ENCODE data around the gene CD109. TPM values are rescaled to one million over a fixed set of nuclear protein-coding genes. Genes with fewer than 3 reads are reported as not detected.
A peak's percentile ranks its signal among the peaks of the same experiment; 100 is the strongest.

The CD109 gene
- total RNA-seq, 3 donors from 2014 or later = 1.7 to 9.1 (median 4.4) TPM

DNA sequence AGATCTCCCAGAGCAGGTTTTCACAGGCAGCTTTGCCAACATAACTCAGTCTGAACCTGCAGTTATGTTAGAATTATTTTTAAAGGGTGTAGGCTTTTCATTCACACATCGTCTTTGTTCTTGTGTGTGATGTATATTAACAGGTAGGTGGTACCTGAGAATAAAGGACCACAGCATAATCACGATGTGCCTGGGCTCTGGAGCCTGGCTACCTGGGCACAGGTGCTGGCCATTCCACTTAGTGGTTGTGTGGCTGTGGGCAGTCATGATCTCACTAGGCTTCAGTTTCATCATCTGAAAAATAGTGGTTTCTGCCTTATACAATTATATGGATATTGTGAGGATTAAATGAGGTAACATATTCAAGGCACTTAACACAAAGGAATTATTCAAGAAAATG, 6.4 kb downstream of the CD109 start:
- TF ChIP-seq, protein P1, sequence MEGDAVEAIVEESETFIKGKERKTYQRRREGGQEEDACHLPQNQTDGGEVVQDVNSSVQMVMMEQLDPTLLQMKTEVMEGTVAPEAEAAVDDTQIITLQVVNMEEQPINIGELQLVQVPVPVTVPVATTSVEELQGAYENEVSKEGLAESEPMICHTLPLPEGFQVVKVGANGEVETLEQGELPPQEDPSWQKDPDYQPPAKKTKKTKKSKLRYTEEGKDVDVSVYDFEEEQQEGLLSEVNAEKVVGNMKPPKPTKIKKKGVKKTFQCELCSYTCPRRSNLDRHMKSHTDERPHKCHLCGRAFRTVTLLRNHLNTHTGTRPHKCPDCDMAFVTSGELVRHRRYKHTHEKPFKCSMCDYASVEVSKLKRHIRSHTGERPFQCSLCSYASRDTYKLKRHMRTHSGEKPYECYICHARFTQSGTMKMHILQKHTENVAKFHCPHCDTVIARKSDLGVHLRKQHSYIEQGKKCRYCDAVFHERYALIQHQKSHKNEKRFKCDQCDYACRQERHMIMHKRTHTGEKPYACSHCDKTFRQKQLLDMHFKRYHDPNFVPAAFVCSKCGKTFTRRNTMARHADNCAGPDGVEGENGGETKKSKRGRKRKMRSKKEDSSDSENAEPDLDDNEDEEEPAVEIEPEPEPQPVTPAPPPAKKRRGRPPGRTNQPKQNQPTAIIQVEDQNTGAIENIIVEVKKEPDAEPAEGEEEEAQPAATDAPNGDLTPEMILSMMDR (IDR thresholded peaks at IDR 0.05) = no peak
- Histone ChIP-seq H3K36me3 (ENCODE audit: low read depth) (no peaks in the 10 kb centered on the region), H3K9me3 (no peaks in the 10 kb centered on the region), H3K4me1 (ENCODE audit: low read depth) (no peaks in the 10 kb centered on the region), H3K4me3 (no peak overlapping the region)
- ATAC-seq (no peak), DNase-seq (no peak)
- intact Hi-C loops (cut with DNase I, micrococcal nuclease) = no loop called here

DNA sequence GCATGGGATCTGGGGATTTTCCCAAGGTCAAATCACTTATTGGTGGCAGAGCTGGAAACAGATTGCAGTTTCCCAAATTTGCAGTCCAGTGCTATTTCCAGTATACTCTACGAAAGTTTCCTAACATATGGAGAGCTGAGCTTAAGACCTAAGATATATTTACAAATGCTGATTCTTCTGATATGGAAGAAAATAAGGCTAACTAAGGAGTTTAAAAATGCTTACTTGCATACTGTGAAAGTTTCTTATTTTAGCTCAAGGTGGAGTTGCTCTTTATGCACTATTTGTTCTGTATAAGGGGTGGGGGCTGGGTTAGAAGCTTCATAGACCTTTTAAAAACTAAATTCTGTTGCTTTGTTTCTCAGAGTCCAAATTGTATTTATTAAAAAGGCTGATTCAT, 7.5 kb downstream of the CD109 start:
- Histone ChIP-seq H3K36me3 (ENCODE audit: low read depth) (no peaks in the 10 kb centered on the region), H3K4me3 (no peak overlapping the region), H3K4me1 (ENCODE audit: low read depth) (no peaks in the 10 kb centered on the region), H3K9me3 (no peaks in the 10 kb centered on the region)
- intact Hi-C loops (cut with DNase I, micrococcal nuclease) = no loop called here
- ATAC-seq = no peak
- TF ChIP-seq, protein P1 (IDR thresholded peaks at IDR 0.05) = no peak
- no peak for DNase-seq

DNA sequence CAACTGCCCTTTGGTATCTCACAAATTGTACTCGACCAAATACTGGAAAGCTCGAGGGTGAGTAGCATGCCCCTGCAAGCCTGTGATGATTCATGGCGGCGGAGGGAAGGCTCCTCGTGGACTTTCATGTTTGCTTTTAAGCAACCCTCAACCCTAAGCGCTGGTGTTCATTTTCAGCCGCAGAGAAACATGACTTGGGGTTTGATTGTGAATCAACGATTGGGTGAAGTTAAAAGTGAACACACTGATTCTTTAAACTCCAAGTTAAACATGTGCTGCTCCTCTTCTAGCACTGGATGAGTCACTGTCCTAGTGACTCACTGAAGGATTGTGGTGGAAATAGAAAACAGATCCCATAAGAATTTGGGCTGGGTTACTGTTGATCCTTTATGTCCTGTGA, 8.3 kb downstream of the CD109 start:
- ATAC-seq (peak; percentile 29), DNase-seq (no peak)
- Histone ChIP-seq H3K4me3 (no peak overlapping the region), H3K4me1 (ENCODE audit: low read depth) (no peaks in the 10 kb centered on the region), H3K9me3 (no peaks in the 10 kb centered on the region), H3K36me3 (ENCODE audit: low read depth) (no peaks in the 10 kb centered on the region)
- intact Hi-C loops (cut with DNase I, micrococcal nuclease) = no loop called here
- TF ChIP-seq, protein P1 (IDR thresholded peaks at IDR 0.05) = no peak

DNA sequence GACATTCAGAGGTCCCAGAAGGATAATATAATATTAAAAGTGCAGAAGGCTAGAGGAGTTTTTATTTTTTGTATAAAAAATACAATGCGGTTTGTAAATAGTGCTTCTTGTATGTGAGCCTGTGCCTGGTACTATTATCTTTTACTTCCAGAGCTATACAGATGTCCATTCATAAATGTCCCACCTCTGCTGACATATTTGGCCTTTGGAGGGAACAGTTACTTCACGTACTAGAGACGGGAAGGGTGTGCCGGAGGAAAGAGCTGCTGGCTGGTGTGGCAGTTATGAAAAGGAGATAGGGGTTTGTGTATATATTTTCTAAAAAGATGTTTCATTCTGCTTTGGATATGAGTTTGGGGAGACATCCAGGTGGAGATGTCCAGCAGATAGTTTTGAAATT, 8.8 kb downstream of the CD109 start:
- TF ChIP-seq, protein P1 (IDR thresholded peaks at IDR 0.05) = no peak
- H3K4me1 ChIP-seq (ENCODE audit: low read depth) = no peaks in the 10 kb centered on the region
- ATAC-seq (no peak), DNase-seq (no peak)
- intact Hi-C loops (cut with DNase I, micrococcal nuclease) = no loop called here
- no peaks in the 10 kb centered on the region for H3K36me3 ChIP-seq (ENCODE audit: low read depth)
- H3K9me3 ChIP-seq = no peaks in the 10 kb centered on the region
- H3K4me3 ChIP-seq = no peak overlapping the region

DNA sequence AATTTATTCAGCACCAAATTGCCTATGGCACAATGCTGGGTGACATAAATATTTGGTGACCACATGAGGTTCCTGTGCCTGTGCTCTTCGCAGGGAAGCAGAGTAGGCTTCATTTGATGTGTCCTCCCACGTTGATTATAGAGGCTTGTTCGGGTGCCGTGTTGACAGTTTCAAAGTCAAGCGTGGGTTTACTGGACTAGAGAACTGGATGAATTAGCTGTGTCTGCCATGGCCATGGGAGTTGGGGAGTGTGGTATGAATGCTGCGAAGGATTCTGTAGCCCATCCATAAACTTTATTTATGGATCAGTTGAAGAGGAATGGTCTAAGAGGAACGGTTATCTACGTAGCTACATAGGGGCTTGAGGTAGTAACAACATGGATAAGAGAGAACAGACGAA, 11.0 kb downstream of the CD109 start:
- Histone ChIP-seq H3K4me3 (no peak overlapping the region), H3K9me3 (no peaks in the 10 kb centered on the region), H3K36me3 (ENCODE audit: low read depth) (no peaks in the 10 kb centered on the region), H3K4me1 (ENCODE audit: low read depth) (no peaks in the 10 kb centered on the region)
- DNase-seq (no peak), ATAC-seq (no peak)
- TF ChIP-seq, protein P1 (IDR thresholded peaks at IDR 0.05) = no peak
- intact Hi-C loops (cut with DNase I, micrococcal nuclease) = no loop called here

DNA sequence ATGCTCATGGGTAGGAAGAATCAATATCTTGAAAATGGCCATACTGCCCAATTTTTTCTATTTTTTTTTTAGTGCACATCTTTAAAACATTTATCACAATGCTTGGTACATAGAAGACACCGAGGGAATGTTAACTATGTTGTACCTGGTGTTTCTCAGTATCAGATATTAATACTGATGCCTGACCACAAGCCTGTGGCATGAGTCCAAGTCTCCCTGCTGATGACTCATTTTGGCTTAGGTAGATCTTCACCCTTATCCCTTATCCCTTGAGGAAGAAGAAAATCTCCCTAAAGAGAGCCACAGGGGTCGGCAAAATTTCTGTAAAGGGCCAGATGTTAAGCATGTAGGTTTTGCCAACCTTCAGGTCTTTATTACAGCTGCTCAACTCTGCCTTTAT, 14.5 kb downstream of the CD109 start:
- H3K4me3 ChIP-seq = no peak overlapping the region
- H3K4me1 ChIP-seq (ENCODE audit: low read depth) = no peaks in the 10 kb centered on the region
- DNase-seq (no peak), ATAC-seq (no peak)
- H3K36me3 ChIP-seq (ENCODE audit: low read depth) = no peaks in the 10 kb centered on the region
- H3K9me3 ChIP-seq = no peaks in the 10 kb centered on the region
- intact Hi-C loops (cut with DNase I, micrococcal nuclease) = no loop called here
- TF ChIP-seq, protein P1 (IDR thresholded peaks at IDR 0.05) = no peak

All from mucosa of descending colon (tissue), 3 donors.